ENCODE data around the gene KRTAP10-4. TPM values are rescaled to one million over a fixed set of nuclear protein-coding genes. Genes with fewer than 3 reads are reported as not detected.
A peak's percentile ranks its signal among the peaks of the same experiment; 100 is the strongest.
"Not testable (repeated sequence)": the region's sequence is repeated elsewhere in the genome, so short reads cannot be mapped to it uniquely, and the experiment has no call there.

KRTAP10-4 gene
- total RNA-seq, 1 experiment from 2014 or later = not detected

DNA sequence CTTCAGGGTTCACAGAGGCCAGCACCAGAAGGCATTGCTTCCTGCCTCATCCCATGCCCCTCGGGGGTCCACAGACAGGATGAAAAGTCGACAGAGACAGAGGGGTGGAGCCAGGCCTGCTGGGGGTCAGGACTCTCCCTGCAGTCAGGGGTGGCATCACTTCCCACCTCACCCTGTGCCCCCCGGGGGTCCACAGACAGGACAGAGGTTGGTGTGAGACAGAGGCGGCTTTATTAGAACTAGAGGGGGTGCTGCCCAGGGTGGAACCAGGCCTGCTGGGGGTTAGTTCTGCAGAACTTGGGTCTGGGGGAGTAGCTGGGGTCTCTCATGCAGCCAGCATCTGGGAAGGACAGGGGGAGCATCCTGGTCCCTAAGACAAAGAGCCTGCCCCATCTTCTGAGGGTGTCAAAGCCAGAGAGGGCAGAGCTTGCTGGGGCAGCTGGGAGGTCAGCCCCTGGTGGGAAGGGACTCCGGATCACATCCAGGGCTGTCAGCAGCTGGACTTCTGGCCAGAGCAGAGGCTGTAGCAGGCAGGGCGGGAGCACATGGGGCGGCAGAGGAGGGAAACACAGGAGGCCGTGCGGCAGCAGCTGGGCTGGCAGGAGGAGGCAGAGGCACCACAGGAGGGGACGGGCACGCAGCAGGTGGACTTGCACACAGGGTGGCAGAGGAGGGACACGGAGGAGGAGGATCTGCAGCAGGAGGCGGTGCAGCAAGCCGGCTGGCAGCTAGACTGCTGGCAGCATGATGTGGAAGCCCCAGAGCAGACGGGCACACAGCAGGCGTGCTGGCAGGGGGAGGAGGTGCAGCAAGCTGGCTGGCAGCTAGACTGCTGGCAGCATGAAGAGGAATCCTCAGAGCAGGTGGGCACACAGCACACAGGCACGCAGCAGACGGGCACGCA lies 17.6 kb downstream of the KRTAP10-4 start:
- DNase-seq; H3K27me3 ChIP-seq (ENCODE audit: control insufficient read depth, insufficient read depth, low read length); H3K4me3 ChIP-seq (ENCODE audit: insufficient read depth, low read depth, low read length); H3K36me3 ChIP-seq (replicated peaks; ENCODE audit: control insufficient read depth, insufficient read depth, low read length): not testable (repeated sequence)

DNA sequence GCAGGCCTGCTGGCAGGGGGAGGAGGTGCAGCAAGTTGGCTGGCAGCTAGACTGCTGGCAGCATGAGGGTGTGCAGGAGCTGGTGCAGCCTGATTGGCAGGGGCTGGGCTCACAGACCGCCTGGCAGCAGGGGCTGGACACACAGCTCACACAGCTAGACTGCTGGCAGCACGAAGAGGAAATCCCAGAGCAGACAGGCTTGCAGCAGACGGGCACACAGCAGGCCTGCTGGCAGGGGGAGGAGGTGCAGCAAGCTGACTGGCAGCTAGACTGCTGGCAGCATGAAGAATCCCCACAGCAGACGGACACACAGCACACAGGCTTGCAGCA lies 18.2 kb downstream of the KRTAP10-4 start:
- not testable (repeated sequence) for H3K36me3 ChIP-seq (replicated peaks; ENCODE audit: control insufficient read depth, insufficient read depth, low read length); H3K4me3 ChIP-seq (ENCODE audit: insufficient read depth, low read depth, low read length); H3K27me3 ChIP-seq (ENCODE audit: control insufficient read depth, insufficient read depth, low read length); DNase-seq

DNA sequence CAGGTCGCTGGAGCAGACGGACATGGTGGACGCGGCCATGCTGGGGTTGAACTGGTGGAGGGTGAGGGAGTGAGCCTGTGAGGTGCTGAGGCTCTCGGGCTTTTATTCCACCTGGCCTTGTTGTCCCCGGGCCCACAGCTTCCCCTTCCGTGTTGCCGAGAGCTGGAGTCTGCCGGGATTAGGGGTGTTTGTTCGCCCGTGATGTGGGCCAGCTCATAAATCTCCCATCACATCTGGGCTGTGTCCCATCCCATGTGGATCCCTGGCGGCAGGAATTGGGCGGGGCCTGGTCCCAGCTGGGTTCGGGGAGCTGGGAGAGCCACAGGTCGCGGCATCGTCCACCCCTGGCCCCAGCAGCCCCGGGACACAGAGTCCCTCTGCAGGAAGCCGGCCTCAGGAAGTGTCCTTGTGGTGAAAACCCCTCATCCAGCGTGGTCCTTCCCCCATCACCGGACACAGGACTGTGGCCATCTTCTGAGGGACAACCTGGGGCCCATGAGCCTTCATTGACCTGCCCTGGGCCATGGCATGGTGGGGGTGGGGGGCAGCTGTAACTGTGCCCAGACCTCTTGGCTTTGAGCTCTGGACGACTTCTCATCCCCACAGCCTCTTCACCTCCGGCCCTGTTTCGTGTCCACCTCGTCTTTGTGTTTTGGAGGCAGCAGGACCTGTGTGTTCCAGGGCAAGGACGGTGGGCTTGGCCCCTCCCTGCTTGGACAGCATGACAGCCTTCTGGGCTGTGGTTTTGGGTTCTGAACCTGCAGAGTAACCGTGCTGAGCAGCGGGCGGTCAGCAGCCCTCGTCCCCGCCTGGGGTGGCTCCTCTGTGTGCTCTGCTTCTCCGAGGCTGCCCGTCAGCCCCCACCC lies 19.1 kb downstream of the KRTAP10-4 start, which contains the start of gene KRTAP10-6:
TSS of gene KRTAP10-6 (minus strand) at position 60 of the 866 bp plus-strand sequence. CDS start at position 39, 21 bp downstream.
- H3K36me3 ChIP-seq (replicated peaks; ENCODE audit: control insufficient read depth, insufficient read depth, low read length) = no peaks in the 10 kb centered on the region
- H3K4me3 ChIP-seq (ENCODE audit: insufficient read depth, low read depth, low read length) = no peak within 1 kb of the TSS
- no peaks in the 10 kb centered on the region for H3K27me3 ChIP-seq (ENCODE audit: control insufficient read depth, insufficient read depth, low read length)
- peak; percentile 57 for DNase-seq

DNA sequence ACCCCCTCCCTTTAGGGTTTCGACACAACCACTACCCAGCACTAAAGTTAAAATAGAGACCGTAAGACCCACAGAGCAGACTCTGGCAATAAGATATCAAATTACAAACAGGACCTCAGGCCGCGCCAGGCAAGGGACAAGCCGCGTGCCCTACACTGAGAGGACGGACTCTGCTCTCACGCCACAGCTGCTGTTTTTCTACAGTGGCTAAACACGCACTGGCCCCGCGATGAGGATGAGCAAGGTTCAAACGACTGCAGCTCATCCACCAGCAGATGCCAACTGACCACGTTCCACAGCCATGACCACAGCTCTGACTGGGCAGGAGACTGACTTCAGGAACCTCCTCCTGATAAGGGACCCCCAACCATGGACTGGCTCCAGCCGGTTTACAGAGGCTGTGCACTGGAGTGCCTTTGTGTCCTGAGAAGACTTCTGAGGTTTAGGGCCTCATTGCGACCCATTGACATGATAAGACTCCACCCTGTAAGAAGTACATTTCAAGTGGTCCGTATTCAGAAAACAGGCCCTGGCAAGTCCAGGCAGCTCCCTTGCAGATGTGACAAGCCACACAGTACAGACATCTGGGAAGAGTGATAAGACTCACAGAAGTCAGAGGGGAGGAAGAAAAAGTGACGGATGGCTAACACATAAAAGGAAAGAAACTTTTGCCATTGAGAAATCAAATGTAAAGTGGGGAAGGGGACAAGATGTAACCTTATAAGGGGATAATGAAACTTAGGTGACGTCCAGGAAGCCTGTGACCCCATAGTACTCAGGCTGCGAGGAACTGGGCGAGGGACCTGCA lies 20.3 kb downstream of the KRTAP10-4 start:
- DNase-seq = no peak
- H3K36me3 ChIP-seq (replicated peaks; ENCODE audit: control insufficient read depth, insufficient read depth, low read length) = no peaks in the 10 kb centered on the region
- no peaks in the 10 kb centered on the region for H3K27me3 ChIP-seq (ENCODE audit: control insufficient read depth, insufficient read depth, low read length)
- H3K4me3 ChIP-seq (ENCODE audit: insufficient read depth, low read depth, low read length) = no peak overlapping the region

DNA sequence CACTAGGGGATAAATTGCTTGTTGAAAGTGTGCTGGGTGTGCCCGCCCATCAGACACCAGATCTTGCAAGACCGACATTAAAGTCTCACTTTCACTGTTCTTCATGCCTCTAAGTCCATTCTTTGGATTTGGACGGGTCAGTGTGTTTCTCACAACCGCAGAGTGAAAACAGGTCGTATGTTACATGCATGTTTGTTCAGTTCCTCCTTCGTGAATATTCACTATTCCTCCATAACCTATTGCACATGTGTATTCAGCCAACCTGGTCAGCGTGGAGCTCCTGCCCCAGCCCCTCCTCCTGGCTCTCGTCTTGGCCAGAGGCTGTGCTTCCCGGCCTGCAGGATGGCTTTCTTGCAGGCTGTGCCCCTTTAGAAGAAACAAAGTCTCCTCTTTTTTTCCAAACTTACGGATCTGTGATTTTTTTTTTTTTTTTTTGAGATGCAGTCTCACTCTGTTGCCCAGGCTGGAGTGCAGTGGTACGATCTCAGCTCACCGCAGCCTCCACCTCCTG lies 20.9 kb downstream of the KRTAP10-4 start:
- DNase-seq = no peak
- Histone ChIP-seq H3K4me3 (ENCODE audit: insufficient read depth, low read depth, low read length) (no peak overlapping the region), H3K36me3 (replicated peaks; ENCODE audit: control insufficient read depth, insufficient read depth, low read length) (no peaks in the 10 kb centered on the region), H3K27me3 (ENCODE audit: control insufficient read depth, insufficient read depth, low read length) (no peaks in the 10 kb centered on the region)

DNA sequence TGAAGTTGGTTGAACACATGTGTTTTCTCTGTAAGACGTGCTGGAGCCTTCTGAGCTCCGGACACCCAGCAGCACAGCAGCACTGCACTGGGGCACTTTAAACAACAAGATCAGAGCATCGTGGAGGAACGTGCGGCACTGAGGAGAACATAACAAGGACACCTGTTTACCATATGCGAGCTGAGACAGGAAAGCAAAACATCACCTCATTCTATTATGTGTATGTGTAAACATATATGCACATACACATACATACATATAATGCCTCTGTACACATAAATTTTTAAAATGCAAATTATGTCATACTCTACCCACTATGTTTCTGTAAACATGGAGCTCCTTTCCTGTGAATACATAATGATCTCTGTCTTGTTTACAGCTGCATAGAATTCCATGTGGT lies 22.0 kb downstream of the KRTAP10-4 start:
- Histone ChIP-seq H3K36me3 (replicated peaks; ENCODE audit: control insufficient read depth, insufficient read depth, low read length) (no peaks in the 10 kb centered on the region), H3K27me3 (ENCODE audit: control insufficient read depth, insufficient read depth, low read length) (no peaks in the 10 kb centered on the region), H3K4me3 (ENCODE audit: insufficient read depth, low read depth, low read length) (no peak overlapping the region)
- no peak for DNase-seq

DNA sequence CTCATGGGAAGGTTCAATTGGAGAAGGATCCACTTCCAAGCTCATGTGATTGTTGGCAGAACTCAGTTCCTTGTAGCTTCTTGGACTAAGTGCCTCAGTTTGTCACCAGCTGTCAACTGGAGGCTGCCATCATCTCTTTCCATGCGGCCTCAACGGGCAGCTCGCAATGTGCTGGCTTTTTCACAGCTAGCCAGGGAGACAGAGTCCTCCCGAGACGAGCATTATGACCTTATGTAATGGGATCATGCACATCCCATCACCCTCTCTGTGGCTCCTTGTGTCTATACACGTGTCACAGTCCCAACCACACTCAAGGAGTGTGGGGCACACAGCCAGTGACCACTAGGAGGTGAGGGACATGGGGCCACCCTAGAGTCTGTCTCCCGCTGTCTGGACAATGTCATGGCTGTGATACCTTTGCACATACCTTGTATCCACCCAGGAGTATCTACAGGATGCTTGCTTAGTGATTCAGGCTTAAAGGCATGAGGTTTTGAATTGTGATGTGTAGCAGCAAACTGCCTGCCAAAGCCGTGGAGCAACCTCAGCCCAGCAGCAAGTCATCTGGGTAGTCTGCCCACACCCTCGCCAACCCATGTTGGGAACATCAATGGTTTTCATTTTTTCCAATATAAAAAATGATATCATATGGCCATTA lies 22.7 kb downstream of the KRTAP10-4 start:
- DNase-seq = no peak
- Histone ChIP-seq H3K4me3 (ENCODE audit: insufficient read depth, low read depth, low read length) (no peak overlapping the region), H3K36me3 (replicated peaks; ENCODE audit: control insufficient read depth, insufficient read depth, low read length) (no peaks in the 10 kb centered on the region), H3K27me3 (ENCODE audit: control insufficient read depth, insufficient read depth, low read length) (no peaks in the 10 kb centered on the region)

DNA sequence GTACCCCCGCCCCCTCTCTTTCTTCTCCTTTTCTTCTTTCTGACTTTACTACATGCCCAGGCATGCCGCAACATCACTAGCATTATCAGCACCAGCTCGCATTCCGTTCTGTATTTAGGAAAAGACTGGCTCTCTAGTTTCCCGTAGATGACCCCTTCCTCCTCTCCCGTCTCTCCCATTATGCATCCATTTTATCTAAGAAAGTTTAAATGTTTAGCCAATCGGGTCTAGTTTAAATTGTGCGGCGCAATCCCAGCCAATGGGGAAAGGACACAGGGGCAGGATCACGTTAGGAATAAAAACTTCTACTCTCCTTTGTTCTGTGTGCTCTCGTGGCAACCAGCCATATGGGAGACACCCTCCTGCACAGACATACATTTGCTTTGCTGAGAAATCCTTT lies 24.5 kb downstream of the KRTAP10-4 start:
- Histone ChIP-seq H3K4me3 (ENCODE audit: insufficient read depth, low read depth, low read length) (no peak overlapping the region), H3K36me3 (replicated peaks; ENCODE audit: control insufficient read depth, insufficient read depth, low read length) (no peaks in the 10 kb centered on the region), H3K27me3 (ENCODE audit: control insufficient read depth, insufficient read depth, low read length) (no peaks in the 10 kb centered on the region)
- DNase-seq = peak; percentile 43

DNA sequence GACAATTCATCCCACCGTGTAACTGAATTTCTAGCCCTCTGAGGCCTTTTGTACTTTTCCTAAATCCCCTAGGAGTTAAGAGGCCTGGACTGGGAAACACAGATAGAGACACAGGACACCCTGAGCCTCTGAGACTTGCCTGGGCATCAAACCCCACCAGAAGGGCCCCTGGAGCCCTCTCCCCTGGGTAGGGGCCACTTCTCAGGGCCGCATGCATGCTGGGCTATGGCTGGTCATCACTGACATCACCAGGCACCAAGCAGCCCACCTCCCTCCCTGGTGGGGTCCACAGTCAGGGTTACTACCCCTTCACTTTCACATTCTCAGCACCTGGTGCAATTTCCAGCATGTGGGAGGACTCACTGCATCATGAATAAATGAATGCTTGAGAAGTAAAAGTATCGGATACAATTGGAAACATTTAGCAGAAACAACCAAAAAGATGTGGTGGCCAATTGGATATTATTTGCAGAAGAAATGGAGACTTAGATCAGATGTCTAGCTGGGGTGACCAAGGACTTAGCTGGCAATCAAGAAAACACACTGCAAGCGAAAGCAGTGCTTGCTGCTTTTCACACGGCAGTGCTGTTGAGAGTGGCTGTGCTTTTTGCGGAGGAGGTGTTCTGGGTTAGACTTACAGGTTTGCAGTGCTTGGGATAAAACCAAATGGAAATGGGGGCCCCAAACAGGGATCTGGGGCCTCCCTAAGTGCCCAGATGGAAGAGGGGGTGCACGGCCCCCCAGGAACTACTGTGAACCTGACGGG lies 25.9 kb downstream of the KRTAP10-4 start:
- no peak overlapping the region for H3K4me3 ChIP-seq (ENCODE audit: insufficient read depth, low read depth, low read length)
- H3K27me3 ChIP-seq (ENCODE audit: control insufficient read depth, insufficient read depth, low read length) = no peaks in the 10 kb centered on the region
- no peaks in the 10 kb centered on the region for H3K36me3 ChIP-seq (replicated peaks; ENCODE audit: control insufficient read depth, insufficient read depth, low read length)
- DNase-seq = no peak

DNA sequence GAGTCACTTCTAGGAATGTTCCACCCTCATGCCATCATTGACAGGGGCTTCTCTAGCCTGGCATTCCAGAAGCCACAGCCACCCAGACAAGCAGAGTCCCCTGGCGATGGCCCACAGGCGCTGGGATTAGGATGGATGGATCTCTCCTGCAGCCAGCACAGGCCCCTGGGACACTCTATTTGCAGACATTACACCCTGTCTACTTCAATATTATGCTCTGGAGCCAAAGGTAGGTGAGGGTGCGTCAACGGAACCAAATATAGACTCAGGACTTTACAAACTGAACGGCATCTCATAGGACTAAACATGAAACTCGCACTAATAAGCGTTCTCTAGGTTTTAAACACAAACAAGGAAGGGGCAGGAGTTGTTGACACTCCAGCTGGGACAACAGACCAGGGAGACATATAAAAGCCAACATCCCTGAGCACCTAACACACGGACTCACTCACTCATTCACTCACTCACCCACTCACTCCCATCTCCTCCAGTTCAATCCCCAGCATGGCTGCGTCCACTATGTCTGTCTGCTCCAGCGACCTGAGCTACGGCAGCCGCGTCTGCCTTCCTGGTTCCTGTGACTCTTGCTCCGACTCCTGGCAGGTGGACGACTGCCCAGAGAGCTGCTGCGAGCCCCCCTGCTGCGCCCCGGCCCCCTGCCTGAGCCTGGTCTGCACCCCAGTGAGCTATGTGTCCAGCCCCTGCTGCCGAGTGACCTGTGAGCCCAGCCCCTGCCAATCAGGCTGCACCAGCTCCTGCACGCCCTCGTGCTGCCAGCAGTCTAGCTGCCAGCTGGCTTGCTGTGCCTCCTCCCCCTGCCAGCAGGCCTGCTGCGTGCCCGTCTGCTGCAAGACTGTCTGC lies 26.8 kb downstream of the KRTAP10-4 start, which contains the start of gene KRTAP10-7:
TSS of gene KRTAP10-7 (plus strand) at position 480 of the 861 bp plus-strand sequence. CDS start at position 505, 25 bp downstream.
- H3K36me3 ChIP-seq (replicated peaks; ENCODE audit: control insufficient read depth, insufficient read depth, low read length); H3K27me3 ChIP-seq (ENCODE audit: control insufficient read depth, insufficient read depth, low read length); DNase-seq; H3K4me3 ChIP-seq (ENCODE audit: insufficient read depth, low read depth, low read length): not testable (repeated sequence)

DNA sequence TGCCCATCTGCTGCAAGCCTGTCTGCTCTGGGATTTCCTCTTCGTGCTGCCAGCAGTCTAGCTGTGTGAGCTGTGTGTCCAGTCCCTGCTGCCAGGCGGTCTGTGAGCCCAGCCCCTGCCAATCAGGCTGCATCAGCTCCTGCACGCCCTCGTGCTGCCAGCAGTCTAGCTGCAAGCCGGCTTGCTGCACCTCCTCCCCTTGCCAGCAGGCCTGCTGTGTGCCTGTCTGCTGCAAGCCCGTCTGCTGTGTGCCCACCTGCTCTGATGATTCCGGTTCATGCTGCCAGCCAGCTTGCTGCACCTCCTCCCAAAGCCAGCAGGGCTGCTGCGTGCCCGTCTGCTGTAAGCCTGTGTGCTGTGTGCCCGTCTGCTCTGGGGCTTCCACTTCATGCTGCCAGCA lies 27.6 kb downstream of the KRTAP10-4 start:
- H3K27me3 ChIP-seq (ENCODE audit: control insufficient read depth, insufficient read depth, low read length); H3K4me3 ChIP-seq (ENCODE audit: insufficient read depth, low read depth, low read length); H3K36me3 ChIP-seq (replicated peaks; ENCODE audit: control insufficient read depth, insufficient read depth, low read length); DNase-seq: not testable (repeated sequence)

DNA sequence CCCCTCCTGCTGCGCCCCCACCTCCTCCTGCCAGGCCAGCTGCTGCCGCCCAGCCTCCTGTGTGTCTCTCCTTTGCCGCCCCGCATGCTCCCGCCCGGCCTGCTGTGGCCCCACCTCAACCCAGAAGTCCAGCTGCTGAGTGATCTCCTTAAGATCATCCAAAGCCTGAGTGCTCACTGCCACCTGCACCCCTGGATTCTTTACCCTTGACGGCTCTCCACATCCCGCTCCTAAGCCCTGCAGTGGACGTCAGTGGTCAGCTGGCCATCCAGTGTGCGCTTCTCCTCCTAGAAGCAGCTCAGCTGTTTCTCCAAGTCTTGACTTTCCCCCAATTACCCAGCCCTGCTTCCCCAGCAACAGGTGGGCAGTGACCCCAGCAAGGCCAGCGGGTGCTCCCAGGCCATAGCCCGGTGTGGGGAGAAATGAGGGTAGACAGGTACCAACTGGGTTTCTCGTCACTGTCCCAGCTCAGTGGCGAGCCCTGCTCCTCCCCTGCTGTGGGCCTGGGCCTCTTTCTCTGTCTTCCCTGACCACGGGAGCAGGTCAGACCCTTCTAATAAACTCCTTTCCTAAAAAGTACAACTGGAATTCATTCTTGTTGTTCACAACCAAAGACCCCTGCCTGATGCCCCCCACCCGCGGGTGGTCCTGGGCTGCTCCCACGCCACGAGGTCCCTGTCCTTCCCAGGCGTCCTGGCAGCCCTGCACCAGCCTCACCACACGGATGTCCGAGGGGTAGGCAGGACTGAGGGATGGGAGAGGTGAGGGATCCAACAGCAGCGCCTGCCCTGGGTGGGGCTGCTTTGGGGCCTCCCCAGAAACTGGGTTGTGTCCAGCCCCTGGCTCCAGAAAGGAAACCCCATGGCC lies 28.3 kb downstream of the KRTAP10-4 start:
- Histone ChIP-seq H3K36me3 (replicated peaks; ENCODE audit: control insufficient read depth, insufficient read depth, low read length) (no peaks in the 10 kb centered on the region), H3K27me3 (ENCODE audit: control insufficient read depth, insufficient read depth, low read length) (no peaks in the 10 kb centered on the region), H3K4me3 (ENCODE audit: insufficient read depth, low read depth, low read length) (no peak overlapping the region)
- peak; percentile 42 for DNase-seq
